Measurements from ENCODE around the gene HLA-DQB1.
"Not testable (repeated sequence)": the region's sequence is repeated elsewhere in the genome, so short reads cannot be mapped to it uniquely, and the experiment has no call there.

The HLA-DQB1 gene

GRCh38 chr6:32637219-32637880 lies 29.1 kb downstream of the HLA-DQB1 start, which contains the start of gene HLA-DQA1:
Gene HLA-DQA1, plus strand, starts transcription at chr6:32637406. Its CDS starts 53 bp downstream, at chr6:32637459.
- Mint-ChIP-seq H3K4me3 (peak within 1 kb of the TSS; percentile 86), H3K27ac (ENCODE audit: low read depth) (peak within 1 kb of the TSS; percentile 95), H3K4me1 (peaks cover 43% of the 10 kb centered on the region), H3K9me3 (no peaks in the 10 kb centered on the region), H3K27me3 (no peaks in the 10 kb centered on the region), H3K36me3 (ENCODE audit: insufficient read depth) (peaks cover 20% of the 10 kb centered on the region)
- DNase-seq (ENCODE audit: low spot score in 2 of 2) (peak in 1 of 2 donors; percentile 53), ATAC-seq (replicated peaks; ENCODE audit: extremely low read depth, poor library complexity, severe bottlenecking) (peak; percentile 87)

- peaks cover 25% of the 10 kb centered on the region for H3K4me1 Mint-ChIP-seq
Observed at GRCh38 chr6:32635526-32636123, 30.8 kb downstream of the HLA-DQB1 start.

GRCh38 chr6:32629793-32630192 lies 36.7 kb downstream of the HLA-DQB1 start:
- not testable (repeated sequence) for H3K9me3 Mint-ChIP-seq; H3K36me3 Mint-ChIP-seq (ENCODE audit: insufficient read depth); ATAC-seq (replicated peaks; ENCODE audit: extremely low read depth, poor library complexity, severe bottlenecking); DNase-seq (ENCODE audit: low spot score in 2 of 2); H3K27me3 Mint-ChIP-seq; H3K27ac Mint-ChIP-seq (ENCODE audit: low read depth); H3K4me3 Mint-ChIP-seq
- H3K4me1 Mint-ChIP-seq: peaks cover 19% of the 10 kb centered on the region

More at GRCh38 chr6:32635526-32636123, 30.8 kb downstream of the HLA-DQB1 start:
- H3K36me3 Mint-ChIP-seq (ENCODE audit: insufficient read depth): peaks cover 14% of the 10 kb centered on the region
- H3K27me3 Mint-ChIP-seq: no peaks in the 10 kb centered on the region
- H3K9me3 Mint-ChIP-seq: no peaks in the 10 kb centered on the region
- no peak for ATAC-seq (replicated peaks; ENCODE audit: extremely low read depth, poor library complexity, severe bottlenecking)
- DNase-seq (ENCODE audit: low spot score in 2 of 2): no peak
- H3K4me3 Mint-ChIP-seq: no peak overlapping the region
- peak overlapping the region; percentile 13 for H3K27ac Mint-ChIP-seq (ENCODE audit: low read depth)

GRCh38 chr6:32627831-32628230 lies 38.6 kb downstream of the HLA-DQB1 start:
- Mint-ChIP-seq H3K27ac (ENCODE audit: low read depth) (peak overlapping the region; percentile 58), H3K9me3 (no peaks in the 10 kb centered on the region), H3K4me3 (peak overlapping the region; percentile 8), H3K4me1 (peaks cover 35% of the 10 kb centered on the region), H3K27me3 (no peaks in the 10 kb centered on the region), H3K36me3 (ENCODE audit: insufficient read depth) (peaks cover 7% of the 10 kb centered on the region)
- ATAC-seq (replicated peaks; ENCODE audit: extremely low read depth, poor library complexity, severe bottlenecking) (no peak), DNase-seq (ENCODE audit: low spot score in 2 of 2) (peak in 1 of 2 donors; percentile 57)

- Mint-ChIP-seq H3K36me3 (ENCODE audit: insufficient read depth) (peaks cover 8% of the 10 kb centered on the region), H3K9me3 (no peaks in the 10 kb centered on the region), H3K27ac (ENCODE audit: low read depth) (peak overlapping the region; percentile 58), H3K4me3 (no peak overlapping the region), H3K4me1 (peaks cover 41% of the 10 kb centered on the region), H3K27me3 (no peaks in the 10 kb centered on the region)
- DNase-seq (ENCODE audit: low spot score in 2 of 2): no peak
- no peak for ATAC-seq (replicated peaks; ENCODE audit: extremely low read depth, poor library complexity, severe bottlenecking)
Observed at GRCh38 chr6:32627249-32627648, 39.2 kb downstream of the HLA-DQB1 start.

- no peaks in the 10 kb centered on the region for H3K27me3 Mint-ChIP-seq
- DNase-seq (ENCODE audit: low spot score in 2 of 2) (no peak), ATAC-seq (replicated peaks; ENCODE audit: extremely low read depth, poor library complexity, severe bottlenecking) (no peak)
- peaks cover 56% of the 10 kb centered on the region for H3K4me1 Mint-ChIP-seq
- no peak overlapping the region for H3K27ac Mint-ChIP-seq (ENCODE audit: low read depth)
- H3K9me3 Mint-ChIP-seq: no peaks in the 10 kb centered on the region
- no peak overlapping the region for H3K4me3 Mint-ChIP-seq
- H3K36me3 Mint-ChIP-seq (ENCODE audit: insufficient read depth): peaks cover 11% of the 10 kb centered on the region
Observed at GRCh38 chr6:32625137-32625536, 41.3 kb downstream of the HLA-DQB1 start.

- Mint-ChIP-seq H3K27ac (ENCODE audit: low read depth) (peak overlapping the region; percentile 93), H3K27me3 (no peaks in the 10 kb centered on the region), H3K9me3 (no peaks in the 10 kb centered on the region), H3K4me3 (no peak overlapping the region), H3K36me3 (ENCODE audit: insufficient read depth) (peaks cover 9% of the 10 kb centered on the region), H3K4me1 (peaks cover 56% of the 10 kb centered on the region)
- DNase-seq (ENCODE audit: low spot score in 2 of 2) (no peak), ATAC-seq (replicated peaks; ENCODE audit: extremely low read depth, poor library complexity, severe bottlenecking) (no peak)
Observed at GRCh38 chr6:32624565-32624964, 41.9 kb downstream of the HLA-DQB1 start.

GRCh38 chr6:32623693-32624092 lies 42.8 kb downstream of the HLA-DQB1 start:
- Mint-ChIP-seq H3K27me3 (no peaks in the 10 kb centered on the region), H3K9me3 (no peaks in the 10 kb centered on the region), H3K36me3 (ENCODE audit: insufficient read depth) (peaks cover 9% of the 10 kb centered on the region), H3K4me3 (no peak overlapping the region), H3K27ac (ENCODE audit: low read depth) (peak overlapping the region; percentile 93), H3K4me1 (peaks cover 56% of the 10 kb centered on the region)
- ATAC-seq (replicated peaks; ENCODE audit: extremely low read depth, poor library complexity, severe bottlenecking) (no peak), DNase-seq (ENCODE audit: low spot score in 2 of 2) (no peak)

GRCh38 chr6:32622545-32623401 lies 43.7 kb downstream of the HLA-DQB1 start:
- H3K27ac Mint-ChIP-seq (ENCODE audit: low read depth): peak overlapping the region; percentile 93
- H3K4me1 Mint-ChIP-seq: peaks cover 52% of the 10 kb centered on the region
- peak; percentile 87 for ATAC-seq (replicated peaks; ENCODE audit: extremely low read depth, poor library complexity, severe bottlenecking)
- DNase-seq (ENCODE audit: low spot score in 2 of 2): peak; percentile 13 to 62
- no peaks in the 10 kb centered on the region for H3K27me3 Mint-ChIP-seq
- peaks cover 9% of the 10 kb centered on the region for H3K36me3 Mint-ChIP-seq (ENCODE audit: insufficient read depth)
- peak overlapping the region; percentile 46 for H3K4me3 Mint-ChIP-seq
- no peaks in the 10 kb centered on the region for H3K9me3 Mint-ChIP-seq

- no peaks in the 10 kb centered on the region for H3K27me3 Mint-ChIP-seq
- no peaks in the 10 kb centered on the region for H3K9me3 Mint-ChIP-seq
- H3K36me3 Mint-ChIP-seq (ENCODE audit: insufficient read depth): peaks cover 9% of the 10 kb centered on the region
- H3K4me1 Mint-ChIP-seq: peaks cover 50% of the 10 kb centered on the region
- ATAC-seq (replicated peaks; ENCODE audit: extremely low read depth, poor library complexity, severe bottlenecking) (no peak), DNase-seq (ENCODE audit: low spot score in 2 of 2) (no peak)
- H3K27ac Mint-ChIP-seq (ENCODE audit: low read depth): no peak overlapping the region
- H3K4me3 Mint-ChIP-seq: peak overlapping the region; percentile 30
Observed at GRCh38 chr6:32621372-32621771, 45.1 kb downstream of the HLA-DQB1 start.

GRCh38 chr6:32617751-32618150 lies 48.7 kb downstream of the HLA-DQB1 start:
- H3K9me3 Mint-ChIP-seq: no peaks in the 10 kb centered on the region
- H3K4me1 Mint-ChIP-seq: peaks cover 34% of the 10 kb centered on the region
- H3K4me3 Mint-ChIP-seq: no peak overlapping the region
- ATAC-seq (replicated peaks; ENCODE audit: extremely low read depth, poor library complexity, severe bottlenecking) (no peak), DNase-seq (ENCODE audit: low spot score in 2 of 2) (no peak)
- no peak overlapping the region for H3K27ac Mint-ChIP-seq (ENCODE audit: low read depth)
- H3K27me3 Mint-ChIP-seq: no peaks in the 10 kb centered on the region
- H3K36me3 Mint-ChIP-seq (ENCODE audit: insufficient read depth): peaks cover 4% of the 10 kb centered on the region

- ATAC-seq (replicated peaks; ENCODE audit: extremely low read depth, poor library complexity, severe bottlenecking) (no peak), DNase-seq (ENCODE audit: low spot score in 2 of 2) (no peak)
- H3K4me1 Mint-ChIP-seq: peaks cover 17% of the 10 kb centered on the region
- H3K36me3 Mint-ChIP-seq (ENCODE audit: insufficient read depth): no peaks in the 10 kb centered on the region
- no peaks in the 10 kb centered on the region for H3K9me3 Mint-ChIP-seq
- no peak overlapping the region for H3K27ac Mint-ChIP-seq (ENCODE audit: low read depth)
- H3K27me3 Mint-ChIP-seq: no peaks in the 10 kb centered on the region
- H3K4me3 Mint-ChIP-seq: no peak overlapping the region
Observed at GRCh38 chr6:32615885-32616532, 50.4 kb downstream of the HLA-DQB1 start.
